DND-41 (cell line): ENCODE data around the gene LGI1.

Source experiments
- ATAC-seq: fragments of 200-7000 bp; cut with Tn5 transposase; 3 replicates; pipeline ENCODE4 v1.9.1; 2021; ENCODE audit warnings: low read depth; ENCODE audit not compliant: insufficient read depth
- DNase-seq: peaks from one replicate; pipeline ENCODE4 v3.0.0-alpha.2; 2020
- H2AFZ ChIP-seq: 2 replicates; pipeline ENCODE4 v1.6.0; 2012; ENCODE audit warnings: low read depth, low read length
- H3K27ac ChIP-seq: 2 replicates; pipeline ENCODE4 v1.5.1; 2012; ENCODE audit warnings: low read length, inconsistent platforms
- H3K27me3 ChIP-seq: fragments of 200-600 bp; sonication (generic); 2 replicates; pipeline ENCODE4 v1.6.0; 2012; ENCODE audit warnings: low read length, mild to moderate bottlenecking, inconsistent platforms; ENCODE audit not compliant: insufficient read depth, poor library complexity
- H3K36me3 ChIP-seq: 2 replicates; pipeline ENCODE4 v1.5.1; 2012; ENCODE audit warnings: low read length, inconsistent platforms; ENCODE audit not compliant: insufficient read depth
- H3K4me1 ChIP-seq: 2 replicates; pipeline ENCODE4 v1.5.1; 2012; ENCODE audit warnings: mild to moderate bottlenecking, low read length; ENCODE audit not compliant: insufficient read depth
- H3K4me2 ChIP-seq: 2 replicates; pipeline ENCODE4 v1.6.0; 2012; ENCODE audit warnings: mild to moderate bottlenecking, moderate library complexity, low read length, inconsistent platforms; ENCODE audit not compliant: insufficient read depth
- H3K4me3 ChIP-seq, 2 experiments: fragments of 200-600 bp in 1 of 2; shearing (Covaris generic) in 1 of 2; 2 replicates each; pipeline ENCODE4 v1.5.1; 2012 to 2016; ENCODE audit warnings: inconsistent platforms in 2 of 2, low read length in 2 of 2, mild to moderate bottlenecking in 2 of 2, low read depth in 1 of 2, moderate library complexity in 1 of 2
- H3K79me2 ChIP-seq: 2 replicates; pipeline ENCODE4 v1.6.0; 2012; ENCODE audit warnings: low read length, inconsistent platforms; ENCODE audit not compliant: insufficient read depth
- H3K9ac ChIP-seq: 2 replicates; pipeline ENCODE4 v1.6.0; 2012; ENCODE audit warnings: low read depth, mild to moderate bottlenecking, inconsistent platforms, low read length, moderate library complexity
- H3K9me3 ChIP-seq: 2 replicates; pipeline ENCODE4 v1.5.1; 2012; ENCODE audit warnings: low read length, moderate library complexity, mild to moderate bottlenecking, inconsistent platforms; ENCODE audit not compliant: insufficient read depth, severe bottlenecking
- H4K20me1 ChIP-seq: 2 replicates; pipeline ENCODE4 v1.6.0; 2012; ENCODE audit warnings: low read length; ENCODE audit not compliant: insufficient read depth
- EZH2 ChIP-seq: IDR thresholded peaks from 3 replicates; pipeline ENCODE4 v1.6.1; 2012; ENCODE audit warnings: borderline replicate concordance, low read depth, mild to moderate bottlenecking, moderate library complexity, low read length, inconsistent platforms; ENCODE audit not compliant: severe bottlenecking
- TF ChIP-seq, protein P1 (sequence below): IDR thresholded peaks from 2 replicates; pipeline ENCODE4 v1.5.1; 2012; ENCODE audit warnings: borderline replicate concordance, low read length, moderate library complexity, mild to moderate bottlenecking; ENCODE audit not compliant: poor library complexity, severe bottlenecking; ENCODE audit errors: extremely low read depth

LGI1 gene

DNA sequence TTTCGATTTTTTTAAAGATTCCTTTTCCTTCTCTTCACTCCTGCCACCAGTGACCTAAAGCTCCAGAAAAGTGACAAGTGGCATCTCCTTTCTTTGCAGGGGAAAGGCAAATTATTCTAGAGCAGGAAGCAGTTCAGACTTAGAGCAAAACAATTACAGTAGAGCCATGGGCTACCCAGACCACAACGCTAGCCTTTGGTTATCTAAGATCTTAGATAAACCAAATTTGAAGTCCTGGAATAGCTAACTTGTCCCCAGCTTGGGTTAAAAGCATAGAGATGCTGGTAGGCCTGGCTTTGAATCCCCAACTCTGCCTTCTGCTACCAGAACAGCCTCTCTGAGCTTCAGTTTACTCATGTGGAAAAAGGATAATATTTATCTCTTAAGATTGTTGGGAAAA is 38.4 kb downstream of the LGI1 start:
- ATAC-seq: no peak
- H3K9me3 ChIP-seq: no peaks in the 10 kb centered on the region
- no peak overlapping the region for H2AFZ ChIP-seq
- H3K9ac ChIP-seq: no peak overlapping the region
- no peaks in the 10 kb centered on the region for H3K79me2 ChIP-seq
- no peaks in the 10 kb centered on the region for H3K36me3 ChIP-seq
- no peaks in the 10 kb centered on the region for H3K27me3 ChIP-seq
- H3K27ac ChIP-seq: no peak overlapping the region
- H3K4me1 ChIP-seq: no peaks in the 10 kb centered on the region
- no peak overlapping the region for H3K4me2 ChIP-seq
- DNase-seq: no peak
- H4K20me1 ChIP-seq: no peaks in the 10 kb centered on the region
- TF ChIP-seq EZH2: no peak
- TF ChIP-seq, protein P1, sequence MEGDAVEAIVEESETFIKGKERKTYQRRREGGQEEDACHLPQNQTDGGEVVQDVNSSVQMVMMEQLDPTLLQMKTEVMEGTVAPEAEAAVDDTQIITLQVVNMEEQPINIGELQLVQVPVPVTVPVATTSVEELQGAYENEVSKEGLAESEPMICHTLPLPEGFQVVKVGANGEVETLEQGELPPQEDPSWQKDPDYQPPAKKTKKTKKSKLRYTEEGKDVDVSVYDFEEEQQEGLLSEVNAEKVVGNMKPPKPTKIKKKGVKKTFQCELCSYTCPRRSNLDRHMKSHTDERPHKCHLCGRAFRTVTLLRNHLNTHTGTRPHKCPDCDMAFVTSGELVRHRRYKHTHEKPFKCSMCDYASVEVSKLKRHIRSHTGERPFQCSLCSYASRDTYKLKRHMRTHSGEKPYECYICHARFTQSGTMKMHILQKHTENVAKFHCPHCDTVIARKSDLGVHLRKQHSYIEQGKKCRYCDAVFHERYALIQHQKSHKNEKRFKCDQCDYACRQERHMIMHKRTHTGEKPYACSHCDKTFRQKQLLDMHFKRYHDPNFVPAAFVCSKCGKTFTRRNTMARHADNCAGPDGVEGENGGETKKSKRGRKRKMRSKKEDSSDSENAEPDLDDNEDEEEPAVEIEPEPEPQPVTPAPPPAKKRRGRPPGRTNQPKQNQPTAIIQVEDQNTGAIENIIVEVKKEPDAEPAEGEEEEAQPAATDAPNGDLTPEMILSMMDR: no peak
- H3K4me3 ChIP-seq: no peak overlapping the region

DNA sequence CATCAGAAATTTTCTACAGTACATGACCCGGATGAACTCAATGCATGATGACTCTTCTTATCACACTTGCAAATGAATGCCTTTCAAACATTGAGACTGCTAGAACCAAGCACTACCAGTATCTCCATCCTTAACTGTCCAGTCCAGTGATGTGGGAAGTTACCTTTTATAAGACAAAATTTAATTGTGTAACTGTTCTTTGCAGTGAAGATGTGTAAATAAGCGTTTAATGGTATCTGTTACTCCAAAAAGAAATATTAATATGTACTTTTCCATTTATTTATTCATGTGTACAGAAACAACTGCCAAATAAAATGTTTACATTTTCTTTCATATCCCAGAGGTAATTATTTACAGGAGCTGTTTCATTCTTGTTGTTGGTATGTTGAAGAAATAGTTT is 40.1 kb downstream of the LGI1 start:
- H4K20me1 ChIP-seq: no peaks in the 10 kb centered on the region
- ATAC-seq (no peak), DNase-seq (no peak)
- H3K27ac ChIP-seq: no peak overlapping the region
- no peaks in the 10 kb centered on the region for H3K27me3 ChIP-seq
- H2AFZ ChIP-seq: no peak overlapping the region
- no peak overlapping the region for H3K4me3 ChIP-seq
- H3K4me2 ChIP-seq: no peak overlapping the region
- H3K9ac ChIP-seq: no peak overlapping the region
- H3K4me1 ChIP-seq: no peaks in the 10 kb centered on the region
- H3K9me3 ChIP-seq: no peaks in the 10 kb centered on the region
- no peaks in the 10 kb centered on the region for H3K36me3 ChIP-seq
- TF ChIP-seq, protein P1: no peak
- TF ChIP-seq EZH2: no peak
- no peaks in the 10 kb centered on the region for H3K79me2 ChIP-seq

DNA sequence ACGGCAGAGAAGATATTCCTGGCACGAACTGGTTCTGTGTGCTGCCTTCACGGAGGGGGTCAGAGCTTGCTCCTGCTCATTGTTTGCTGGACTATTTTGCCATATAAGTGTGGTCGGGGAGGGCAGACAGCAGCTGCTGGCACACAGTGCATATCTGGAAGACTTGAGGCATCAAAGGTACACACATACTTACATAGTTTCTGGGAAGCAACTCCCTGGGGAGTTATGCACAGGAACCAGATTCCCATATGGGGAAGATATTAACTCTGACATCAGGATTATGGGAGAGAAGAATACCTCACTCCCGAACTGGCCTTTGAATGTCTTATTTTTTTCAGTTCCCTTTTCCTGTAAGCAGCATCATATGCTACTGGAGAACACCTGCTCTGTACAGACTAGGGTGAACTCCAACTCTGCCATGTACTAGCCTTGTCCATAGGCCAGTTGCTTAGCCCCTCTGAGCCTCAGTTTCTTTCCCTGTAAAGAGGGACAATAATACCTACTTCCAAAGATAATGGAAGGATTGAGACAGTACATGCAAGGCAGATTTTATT is 41.5 kb downstream of the LGI1 start:
- Histone ChIP-seq H3K4me2 (no peak overlapping the region), H3K36me3 (no peaks in the 10 kb centered on the region), H4K20me1 (no peaks in the 10 kb centered on the region), H3K27me3 (no peaks in the 10 kb centered on the region), H3K4me3 (no peak overlapping the region), H3K79me2 (no peaks in the 10 kb centered on the region), H3K9ac (no peak overlapping the region), H3K9me3 (no peaks in the 10 kb centered on the region), H3K27ac (no peak overlapping the region), H2AFZ (no peak overlapping the region), H3K4me1 (no peaks in the 10 kb centered on the region)
- DNase-seq (no peak), ATAC-seq (no peak)
- TF ChIP-seq EZH2: no peak
- TF ChIP-seq, protein P1: no peak

DNA sequence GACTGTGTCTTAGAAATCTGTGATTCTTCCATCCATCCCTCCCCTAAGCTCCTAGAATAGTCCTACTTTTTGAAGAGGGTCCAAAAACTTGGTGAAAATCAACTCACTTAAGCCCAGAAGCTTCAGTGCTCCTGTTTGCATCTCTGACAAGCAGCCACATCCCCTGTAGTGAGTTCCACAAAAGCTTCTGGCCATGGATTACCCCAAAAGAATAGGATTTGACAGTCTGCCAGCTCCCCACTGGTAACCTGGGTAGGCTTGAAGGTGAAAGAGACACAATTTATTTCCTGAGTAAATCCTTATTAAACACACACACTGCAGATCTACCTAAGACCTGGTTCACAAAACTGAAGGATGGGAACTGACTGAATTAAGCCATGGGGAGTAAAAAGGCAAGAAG is 46.5 kb downstream of the LGI1 start:
- no peak overlapping the region for H3K4me3 ChIP-seq
- H2AFZ ChIP-seq: no peak overlapping the region
- H4K20me1 ChIP-seq: no peaks in the 10 kb centered on the region
- no peaks in the 10 kb centered on the region for H3K4me1 ChIP-seq
- ATAC-seq: no peak
- DNase-seq: no peak
- H3K36me3 ChIP-seq: no peaks in the 10 kb centered on the region
- H3K9me3 ChIP-seq: no peaks in the 10 kb centered on the region
- H3K27ac ChIP-seq: no peak overlapping the region
- H3K79me2 ChIP-seq: no peaks in the 10 kb centered on the region
- H3K9ac ChIP-seq: no peak overlapping the region
- no peak overlapping the region for H3K4me2 ChIP-seq
- TF ChIP-seq EZH2: no peak
- TF ChIP-seq, protein P1: no peak
- no peaks in the 10 kb centered on the region for H3K27me3 ChIP-seq
